ENCODE data around the gene TMPRSS4. TPM values are rescaled to one million over a fixed set of nuclear protein-coding genes. Genes with fewer than 3 reads are reported as not detected.

The TMPRSS4 gene
- total RNA-seq, 1 experiment from 2014 or later: not detected

- H3K4me1 ChIP-seq (ENCODE audit: insufficient read depth, low read length): no peaks in the 10 kb centered on the region
- no peak overlapping the region for H2BK20ac ChIP-seq (ENCODE audit: low read depth, low read length, poor library complexity, severe bottlenecking)
- no peak overlapping the region for H3K56ac ChIP-seq (ENCODE audit: insufficient read length, low read depth, low read length)
- peaks cover 0 to 9% of the 10 kb centered on the region in 2 experiments; a peak in 3 of 5 replicates for H3K9me3 Mint-ChIP-seq
- H3K4me1 Mint-ChIP-seq: peaks cover 0 to 14% of the 10 kb centered on the region in 2 experiments; a peak in 3 of 4 replicates
- no peaks in the 10 kb centered on the region for H3K9me3 ChIP-seq (ENCODE audit: control insufficient read depth, low read depth, low read length)
- no peaks in the 10 kb centered on the region for H4K20me1 ChIP-seq (ENCODE audit: control insufficient read depth, insufficient read depth, insufficient read length)
- H3K79me1 ChIP-seq (ENCODE audit: insufficient read depth, low read depth, low read length, poor library complexity, severe bottlenecking): no peaks in the 10 kb centered on the region
- H3K23me2 ChIP-seq (ENCODE audit: insufficient read length, low read depth, low read length, poor library complexity, severe bottlenecking): no peaks in the 10 kb centered on the region
- H3K27ac Mint-ChIP-seq: no peak overlapping the region
- H3K14ac ChIP-seq (ENCODE audit: insufficient read depth, low read length): no peak overlapping the region
- no peak overlapping the region for H3K9ac ChIP-seq (ENCODE audit: extremely low read depth, insufficient read length, low read length)
- no peak overlapping the region for H3K18ac ChIP-seq (ENCODE audit: insufficient read length, low read depth, low read length)
- H2BK15ac ChIP-seq (ENCODE audit: low read depth, low read length): no peak overlapping the region
- H4K5ac ChIP-seq (ENCODE audit: insufficient read length, low read depth, low read length): no peak overlapping the region
- H3K4me2 ChIP-seq (ENCODE audit: insufficient read depth, insufficient read length, low read length): no peak overlapping the region
- H2AFZ ChIP-seq (ENCODE audit: low read length): no peak overlapping the region
- H4K91ac ChIP-seq (ENCODE audit: insufficient read length, low read depth, low read length): no peak overlapping the region
- peaks cover 24% of the 10 kb centered on the region for H3K27me3 Mint-ChIP-seq (ENCODE audit: low read depth)
- no peak overlapping the region for H3K4me3 Mint-ChIP-seq
- no peak overlapping the region for H2AK5ac ChIP-seq (ENCODE audit: insufficient read length, low read length)
- H3K27me3 ChIP-seq (ENCODE audit: insufficient read depth, low read length): no peaks in the 10 kb centered on the region
- no peak overlapping the region for H4K8ac ChIP-seq (replicated peaks; ENCODE audit: insufficient read length, low read depth, low read length)
- no peak overlapping the region for H3K4ac ChIP-seq (ENCODE audit: low read depth, low read length)
- no peak overlapping the region for H3K23ac ChIP-seq (ENCODE audit: insufficient read length, low read depth, low read length)
- H2BK12ac ChIP-seq (ENCODE audit: insufficient read length, low read depth, low read length): no peak overlapping the region
- H3K36me3 Mint-ChIP-seq (ENCODE audit: insufficient read depth in 1 of 3, low read depth in 3 of 3): peaks cover 0 to 4% (median 0%) of the 10 kb centered on the region in 3 experiments; a peak in 2 of 7 replicates
- no peaks in the 10 kb centered on the region for H3K79me2 ChIP-seq (ENCODE audit: insufficient read depth, low read length)
- no CpG with 5 or more reads among the region's 4 CpGs for WGBS (ENCODE audit: extremely low coverage, insufficient read length, low lambda C conversion rate)
- no peak overlapping the region for H2BK120ac ChIP-seq (ENCODE audit: low read depth, low read length, poor library complexity, severe bottlenecking)
- H3K27ac ChIP-seq (ENCODE audit: insufficient read length, low read depth, low read length): no peak overlapping the region
- no peak for TF ChIP-seq CTCF (conservative IDR thresholded peaks at IDR 0.05)
- no peak overlapping the region for H2BK5ac ChIP-seq (ENCODE audit: insufficient read length, low read length)
- no peak for DNase-seq
- no peak overlapping the region for H3T11ph ChIP-seq (ENCODE audit: low read length)
Observed at GRCh38 chr11:118088531-118088930, 11.7 kb downstream of the TMPRSS4 start.
